Activated naive CD8-positive, alpha-beta T cell treated with anti-CD3 and anti-CD28 coated beads for 36 hours (primary cell): ENCODE data around the gene C11orf24. TPM values are rescaled to one million over a fixed set of nuclear protein-coding genes. Genes with fewer than 3 reads are reported as not detected.
A peak's percentile ranks its signal among the peaks of the same experiment; 100 is the strongest.

Experiments used
- DNase-seq: peaks from one replicate; pipeline ENCODE4 v3.0.0; 2021
- H3K27ac Mint-ChIP-seq: one replicate; pipeline ENCODE4 v1.8.0; 2022; ENCODE audit warnings: mild to moderate bottlenecking, moderate library complexity, mixed read lengths
- H3K27me3 Mint-ChIP-seq: one replicate; pipeline ENCODE4 v1.8.0; 2022; ENCODE audit warnings: mild to moderate bottlenecking, mixed read lengths
- H3K36me3 Mint-ChIP-seq: one replicate; pipeline ENCODE4 v1.8.0; 2021; ENCODE audit warnings: mild to moderate bottlenecking, mixed read lengths
- H3K4me1 Mint-ChIP-seq: one replicate; pipeline ENCODE4 v1.8.0; 2021; ENCODE audit warnings: mixed read lengths
- H3K4me3 Mint-ChIP-seq: one replicate; pipeline ENCODE4 v1.8.0; 2022; ENCODE audit warnings: mild to moderate bottlenecking, moderate library complexity, mixed read lengths
- H3K9me3 Mint-ChIP-seq: one replicate; pipeline ENCODE4 v1.8.0; 2022; ENCODE audit warnings: mixed read lengths
- total RNA-seq, 2 experiments: library from RNA; stranded (reverse); gene quantifications; one replicate each; pipeline ENCODE4 v1.2.3, GENCODE V29; 2021

Gene C11orf24
- total RNA-seq, 2 experiments from 2014 or later: 42.2 to 44.6 TPM

GRCh38 chr11:68215524-68216170 is 56.1 kb downstream of the C11orf24 start:
- DNase-seq: no peak
- H3K27me3 Mint-ChIP-seq: peaks cover 15% of the 10 kb centered on the region
- H3K36me3 Mint-ChIP-seq: no peaks in the 10 kb centered on the region
- H3K4me3 Mint-ChIP-seq: no peak overlapping the region
- H3K9me3 Mint-ChIP-seq: no peaks in the 10 kb centered on the region
- no peak overlapping the region for H3K27ac Mint-ChIP-seq
- peaks cover 29% of the 10 kb centered on the region for H3K4me1 Mint-ChIP-seq

GRCh38 chr11:68215087-68215445 is 56.7 kb downstream of the C11orf24 start:
- Mint-ChIP-seq H3K27ac (no peak overlapping the region), H3K4me3 (peak overlapping the region; percentile 48), H3K4me1 (peaks cover 35% of the 10 kb centered on the region), H3K36me3 (no peaks in the 10 kb centered on the region), H3K9me3 (no peaks in the 10 kb centered on the region), H3K27me3 (peaks cover 15% of the 10 kb centered on the region)
- peak; percentile 34 for DNase-seq

- H3K4me3 Mint-ChIP-seq: peak overlapping the region; percentile 72
- peak; percentile 30 for DNase-seq
- peak overlapping the region; percentile 56 for H3K27ac Mint-ChIP-seq
- H3K4me1 Mint-ChIP-seq: peaks cover 37% of the 10 kb centered on the region
- H3K27me3 Mint-ChIP-seq: peaks cover 15% of the 10 kb centered on the region
- no peaks in the 10 kb centered on the region for H3K36me3 Mint-ChIP-seq
- no peaks in the 10 kb centered on the region for H3K9me3 Mint-ChIP-seq
These were observed 57.3 kb downstream of the C11orf24 start for GRCh38 chr11:68214173-68215086.

GRCh38 chr11:68213555-68214172 is 58.1 kb downstream of the C11orf24 start:
- peak; percentile 87 for DNase-seq
- no peaks in the 10 kb centered on the region for H3K36me3 Mint-ChIP-seq
- peaks cover 15% of the 10 kb centered on the region for H3K27me3 Mint-ChIP-seq
- H3K27ac Mint-ChIP-seq: no peak overlapping the region
- peak overlapping the region; percentile 72 for H3K4me3 Mint-ChIP-seq
- H3K9me3 Mint-ChIP-seq: no peaks in the 10 kb centered on the region
- H3K4me1 Mint-ChIP-seq: peaks cover 42% of the 10 kb centered on the region

DNA sequence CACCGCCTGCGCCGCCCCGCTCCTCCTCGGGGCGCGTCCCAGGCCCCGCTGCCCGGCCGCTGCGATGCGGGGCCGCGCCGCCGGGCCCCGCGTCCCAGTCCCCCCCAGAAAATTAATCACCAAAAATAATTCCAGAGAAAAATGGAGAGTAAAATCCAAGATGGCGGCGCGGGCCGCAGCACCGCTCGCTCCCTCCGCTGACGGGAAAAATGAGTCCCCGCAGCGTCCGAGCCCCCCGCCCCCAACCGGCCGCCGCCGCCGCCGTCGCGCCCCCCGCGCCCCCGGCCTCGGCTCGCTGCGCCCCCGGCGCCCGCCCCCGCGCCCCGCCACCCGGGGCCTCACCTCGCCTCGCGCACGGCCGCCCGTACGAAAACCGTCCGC is 58.6 kb downstream of the C11orf24 start, which contains the start of gene KMT5B:
TSS of gene KMT5B (minus strand) at position 162 of the 381 bp plus-strand sequence. CDS start 23,220 bp downstream, outside the sequence.
- Mint-ChIP-seq H3K27ac (peak within 1 kb of the TSS; percentile 76), H3K4me3 (peak within 1 kb of the TSS; percentile 82), H3K9me3 (no peaks in the 10 kb centered on the region), H3K27me3 (peaks cover 15% of the 10 kb centered on the region), H3K36me3 (no peaks in the 10 kb centered on the region), H3K4me1 (peaks cover 46% of the 10 kb centered on the region)
- DNase-seq: no peak

- H3K4me1 Mint-ChIP-seq: peaks cover 46% of the 10 kb centered on the region
- no peaks in the 10 kb centered on the region for H3K36me3 Mint-ChIP-seq
- peak overlapping the region; percentile 82 for H3K4me3 Mint-ChIP-seq
- peaks cover 15% of the 10 kb centered on the region for H3K27me3 Mint-ChIP-seq
- DNase-seq: peak; percentile 76
- H3K27ac Mint-ChIP-seq: peak overlapping the region; percentile 72
- no peaks in the 10 kb centered on the region for H3K9me3 Mint-ChIP-seq
These were observed 59.2 kb downstream of the C11orf24 start for GRCh38 chr11:68212421-68213134.

DNA sequence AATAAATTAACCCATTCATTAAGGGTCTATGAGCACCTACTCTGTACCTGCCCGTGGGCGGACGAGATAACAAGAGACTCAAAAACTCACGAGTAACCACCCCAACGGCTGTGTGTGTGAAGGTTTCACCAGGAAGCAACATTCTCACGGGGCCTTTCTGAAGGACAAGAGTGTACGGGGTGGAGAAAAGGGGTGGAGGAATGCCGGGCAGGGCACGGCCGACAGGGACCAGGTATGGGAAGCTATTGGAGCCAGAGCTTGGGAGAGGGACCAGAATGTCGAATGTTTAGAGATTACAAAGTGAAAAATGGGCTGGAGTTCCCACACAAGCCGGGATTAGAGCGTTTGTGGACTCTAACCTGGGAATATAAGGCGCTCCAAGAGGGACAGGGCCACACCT is 60.2 kb downstream of the C11orf24 start:
- Mint-ChIP-seq H3K4me3 (peak overlapping the region; percentile 82), H3K27ac (peak overlapping the region; percentile 71), H3K4me1 (peaks cover 47% of the 10 kb centered on the region), H3K9me3 (no peaks in the 10 kb centered on the region), H3K36me3 (no peaks in the 10 kb centered on the region), H3K27me3 (peaks cover 15% of the 10 kb centered on the region)
- DNase-seq: no peak

Other genes with a start within 250 kb of the C11orf24 start
- 100 to 1,000 TPM; 109 to 126 TPM for gene NDUFS8, start 241.3 kb downstream of the C11orf24 start, total RNA-seq
- 100 to 1,000 TPM; 108 to 113 TPM for gene TCIRG1, start 232.9 kb downstream of the C11orf24 start, total RNA-seq
- 10 to 100 TPM; 17.6 to 17.8 TPM for gene CHKA, start 150.6 kb downstream of the C11orf24 start, total RNA-seq
- gene KMT5B, start 58.7 kb downstream of the C11orf24 start, total RNA-seq: 10 to 100 TPM; 15.7 to 18.4 TPM
- 10 to 100 TPM; 12.7 to 15.4 TPM for gene LRP5, start 40.6 kb upstream of the C11orf24 start, total RNA-seq
- 100 to 1,000 TPM; 122 to 123 TPM for gene PPP6R3, start 188.8 kb upstream of the C11orf24 start, total RNA-seq